HepG2 (cell line): Measurements from ENCODE around the gene RPAP2. TPM values are rescaled to one million over a fixed set of nuclear protein-coding genes. Genes with fewer than 3 reads are reported as not detected.
"Not testable (repeated sequence)": the region's sequence is repeated elsewhere in the genome, so short reads cannot be mapped to it uniquely, and the experiment has no call there.

Source experiments
- ATAC-seq: fragments of 200-7000 bp; cut with Tn5 transposase; 3 replicates; pipeline ENCODE4 v1.9.1; 2020; ENCODE audit warnings: mild to moderate bottlenecking, moderate library complexity
- BruUV-seq: library from RNA; stranded (reverse); fragments of 400-500 nt; replicated peaks from 2 replicates; lab custom pipeline; 2021; lab: Mats Ljungman, UMichigan
- CTCF ChIA-PET: fragments of 300-600 bp; formaldehyde crosslinking; extraction: SDS; loops from one replicate; lab custom pipeline; 2021; ENCODE audit warnings: low total read pairs, inconsistent platforms, low intra/inter-chr PET ratio; lab: Yijun Ruan, JAX
- POLR2A ChIA-PET: fragments of 350-600 bp; sonication (Branson Sonifier 250); formaldehyde crosslinking; loops from one replicate; lab custom pipeline; 2020; ENCODE audit warnings: antibody characterized with exemption, inconsistent platforms; lab: Yijun Ruan, JAX
- DNase-seq: peaks from one replicate; pipeline ENCODE4 v3.0.0-alpha.2; 2015; ENCODE audit warnings: low spot score
- FAIRE-seq: peaks from 3 replicates; lab custom pipeline; 2011; peaks lifted over from hg19 to GRCh38; lab: Jason Lieb, UNC
- H2AFZ ChIP-seq: one replicate; pipeline ENCODE4 v1.6.1; 2011; ENCODE audit warnings: low read length, inconsistent platforms
- H3K27ac ChIP-seq: fragments of 300-600 bp; 3 replicates; pipeline ENCODE4 v1.8.0; 2011; ENCODE audit warnings: mixed run types, mild to moderate bottlenecking, mixed read lengths, low read length, inconsistent platforms; ENCODE audit not compliant: insufficient read depth; ENCODE audit errors: extremely low read length
- H3K27me3 ChIP-seq, 2 experiments: fragments of 200-600 bp in 1 of 2; 2 replicates in 1 of 2; 3 replicates in 1 of 2; pipeline versions ENCODE4 v1.6.0 to v1.8.0; 2011; ENCODE audit warnings: low read length in 2 of 2, mild to moderate bottlenecking in 2 of 2, moderate library complexity in 2 of 2, inconsistent platforms in 1 of 2; ENCODE audit not compliant: insufficient read depth in 2 of 2, control insufficient read depth in 1 of 2
- H3K36me3 ChIP-seq, 2 experiments: fragments of 200-600 bp in 1 of 2; replicated peaks in 1 of 2; 2 replicates in 1 of 2; 3 replicates in 1 of 2; pipeline versions ENCODE4 v1.5.1 to v1.8.0; 2011; ENCODE audit warnings: low read length in 2 of 2, inconsistent platforms in 1 of 2; ENCODE audit not compliant: insufficient read depth in 2 of 2, control insufficient read depth in 1 of 2
- H3K4me1 ChIP-seq: 2 replicates; pipeline ENCODE4 v1.5.1; 2012; ENCODE audit warnings: low read length, inconsistent platforms; ENCODE audit not compliant: insufficient read depth
- H3K4me2 ChIP-seq: 2 replicates; pipeline ENCODE4 v1.6.0; 2011; ENCODE audit warnings: low read depth, low read length, inconsistent platforms
- H3K4me3 ChIP-seq, 3 experiments: fragments of 200-600 bp in 1 of 3; sonication (generic), shearing (Covaris generic) in 1 of 3; replicated peaks in 1 of 3; 2 replicates each; pipeline ENCODE4 v1.5.1; 2011 to 2016; ENCODE audit warnings: low read length in 3 of 3, inconsistent platforms in 2 of 3, low read depth in 2 of 3, mild to moderate bottlenecking in 2 of 3, control low read depth in 1 of 3, mixed read lengths in 1 of 3; ENCODE audit not compliant: insufficient read depth in 1 of 3
- H3K79me2 ChIP-seq: one replicate; pipeline ENCODE4 v1.6.1; 2011; ENCODE audit warnings: low read length, inconsistent platforms; ENCODE audit not compliant: insufficient read depth
- H3K9ac ChIP-seq: 2 replicates; pipeline ENCODE4 v1.6.0; 2011; ENCODE audit warnings: mild to moderate bottlenecking, low read depth, low read length, inconsistent platforms; ENCODE audit not compliant: insufficient read depth
- H3K9me3 ChIP-seq: 2 replicates; pipeline ENCODE4 v1.5.1; 2012; ENCODE audit warnings: mild to moderate bottlenecking, low read length
- H4K20me1 ChIP-seq: 2 replicates; pipeline ENCODE4 v1.6.0; 2011; ENCODE audit warnings: inconsistent platforms, mild to moderate bottlenecking, low read length, moderate library complexity; ENCODE audit not compliant: insufficient read depth
- ATF7 ChIP-seq, 2 experiments: fragments of 450-650 bp in 1 of 2; sonication (generic) in 1 of 2; formaldehyde crosslinking in 1 of 2; IDR thresholded peaks; 2 replicates each; pipeline versions ENCODE4 v1.4.0 to v1.6.1; 2016 to 2020; ENCODE audit warnings: antibody characterized with exemption in 1 of 2, mild to moderate bottlenecking in 1 of 2, missing genetic modification reagents in 1 of 2
- PATZ1 ChIP-seq: sonication (generic); formaldehyde crosslinking; IDR thresholded peaks from 2 replicates; pipeline ENCODE4 v1.4.0; 2020; ENCODE audit warnings: missing genetic modification reagents
- ZNF737 ChIP-seq: sonication (generic); formaldehyde crosslinking; IDR thresholded peaks from 2 replicates; pipeline ENCODE4 v1.5.0; 2020; ENCODE audit warnings: missing genetic modification reagents, mild to moderate bottlenecking, borderline replicate concordance
- WGBS: methylation state at CpG from one replicate; pipeline ENCODE4 v1.1.6; 2017; ENCODE audit warnings: low lambda C conversion rate; 5-methylcytosine and 5-hydroxymethylcytosine counted together
- in situ Hi-C: cut with HindIII; loops from 2 replicates; pipeline ENCODE4 v1.10.0; 2017; ENCODE audit warnings: low pct_unique_long_range_greater_than_20kb; ENCODE audit not compliant: extremely low pct_ligation_motif_present
- intact Hi-C: fragments of 100-400 bp; cut with micrococcal nuclease; formaldehyde crosslinking; loops from one replicate; pipeline ENCODE4 v1.10.0; 2022; ENCODE audit not compliant: unreplicated experiment
- polyA plus RNA-seq, 8 experiments: library from polyadenylated mRNA; depleted of rRNA in 3 of 8; stranded (reverse) in 7 of 8; unstranded in 1 of 8; fragments of >200 nt; fragmentation: Illumina TruSeq in 4 of 8; extraction: Trizol in 4 of 8; gene quantifications; 2 replicates each; pipeline versions ENCODE4 v1.2.1 to v1.2.3, GENCODE V29; 2011 to 2016; ENCODE audit warnings: low read depth in 4 of 8, missing spikeins in 1 of 8, mixed read lengths in 1 of 8; ENCODE audit not compliant: insufficient read depth in 1 of 8
- total RNA-seq, 5 experiments: library from RNA; depleted of rRNA; stranded (reverse); fragments of >200 nt; fragmentation: Illumina TruSeq; extraction: Trizol; gene quantifications; 2 replicates each; pipeline ENCODE4 v1.2.3, GENCODE V29; 2016; ENCODE audit warnings: low read depth in 1 of 5

The RPAP2 gene
- total and polyA plus RNA-seq, 2 of the 13 experiments (the other 11 are each of a cell fraction or from before 2014, with no cell fraction given) = 10.0 to 34.8 TPM

GRCh38 chr1:92430030-92430429, 131.2 kb downstream of the RPAP2 start:
- WGBS = 0% methylated on average over 1 of the region's 1 CpG
- Histone ChIP-seq H3K9me3 (no peaks in the 10 kb centered on the region), H3K27ac (no peak overlapping the region), H3K36me3 (no peaks in the 10 kb centered on the region), H3K4me3 (no peak overlapping the region), H3K9ac (no peak overlapping the region), H3K4me1 (no peaks in the 10 kb centered on the region), H3K4me2 (no peak overlapping the region), H3K79me2 (no peaks in the 10 kb centered on the region), H3K27me3 (no peaks in the 10 kb centered on the region), H2AFZ (no peak overlapping the region), H4K20me1 (no peaks in the 10 kb centered on the region)
- TF ChIP-seq PATZ1 (CRISPR knock-in tag) = no peak
- peak; percentile 66 for TF ChIP-seq ATF7 (IDR thresholded peaks at IDR 0.05)
- no peak for TF ChIP-seq ATF7 (CRISPR knock-in tag; IDR thresholded peaks at IDR 0.05)
- TF ChIP-seq ZNF737 = no peak
- DNase-seq = no peak
- no peak for FAIRE-seq
- BruUV-seq = no TSS peak
- intact Hi-C loops (no loop called here), in situ Hi-C loops (no loop called here)
- ATAC-seq = no peak
- ChIA-PET CTCF (no interaction called here), POLR2A (no interaction called here)

- POLR2A ChIA-PET, H3K4me2 ChIP-seq, H2AFZ ChIP-seq, H3K27ac ChIP-seq, H3K9ac ChIP-seq, H3K27me3 ChIP-seq, H4K20me1 ChIP-seq, ATAC-seq, BruUV-seq, H3K9me3 ChIP-seq, FAIRE-seq, H3K79me2 ChIP-seq, H3K4me1 ChIP-seq, H3K4me3 ChIP-seq, CTCF ChIA-PET, intact Hi-C loops, DNase-seq, H3K36me3 ChIP-seq, in situ Hi-C loops: not testable (repeated sequence)
- 11% methylated on average over 1 of the region's 1 CpG for WGBS
Measured at GRCh38 chr1:92434572-92434971, 135.7 kb downstream of the RPAP2 start.
